Panc1 (cell line): ENCODE measurements around the gene DDX24. TPM values are rescaled to one million over a fixed set of nuclear protein-coding genes. Genes with fewer than 3 reads are reported as not detected.

ENCODE experiments used
- ATAC-seq: fragments of 200-7000 bp; cut with Tn5 transposase; 2 replicates; pipeline ENCODE4 v1.9.1; 2020; ENCODE audit warnings: mild to moderate bottlenecking, moderate library complexity
- BruUV-seq: library from RNA; stranded (reverse); fragments of 400-500 nt; replicated peaks from 2 replicates; lab custom pipeline; 2021; lab: Mats Ljungman, UMichigan
- CTCF ChIA-PET: fragments of 300-600 bp; sonication (Branson Sonifier 250); formaldehyde crosslinking; loops from one replicate; lab custom pipeline; 2022; ENCODE audit warnings: antibody characterized with exemption; lab: Charles Lee
- POLR2A ChIA-PET: fragments of 300-600 bp; sonication (Branson Sonifier 250); formaldehyde crosslinking; loops from one replicate; lab custom pipeline; 2022; ENCODE audit warnings: antibody characterized with exemption; lab: Charles Lee
- DNase-seq: peaks from one replicate; pipeline ENCODE4 v3.0.0-alpha.2; 2010; ENCODE audit warnings: low read depth, low spot score
- H3K27ac ChIP-seq: 2 replicates; pipeline ENCODE4 v1.5.1; 2011; ENCODE audit warnings: mild to moderate bottlenecking, low read length, inconsistent platforms
- H3K27me3 ChIP-seq: fragments of 200-500 bp; sonication (Bioruptor generic); 2 replicates; pipeline ENCODE4 v1.6.0; 2014; ENCODE audit warnings: low read length, inconsistent platforms; ENCODE audit not compliant: control insufficient read depth, insufficient read depth
- H3K36me3 ChIP-seq: fragments of 200-500 bp; sonication (Bioruptor generic); 2 replicates; pipeline ENCODE4 v1.5.1; 2014; ENCODE audit warnings: inconsistent platforms, mild to moderate bottlenecking, low read length, moderate library complexity; ENCODE audit not compliant: control insufficient read depth, insufficient read depth
- H3K4me1 ChIP-seq: 2 replicates; pipeline ENCODE4 v1.5.1; 2011; ENCODE audit warnings: inconsistent platforms, mild to moderate bottlenecking, low read length, moderate library complexity; ENCODE audit not compliant: control insufficient read depth, insufficient read depth
- H3K4me3 ChIP-seq, 2 experiments: 2 replicates each; pipeline ENCODE4 v1.5.1; 2011 to 2012; ENCODE audit warnings: low read depth in 2 of 2, low read length in 2 of 2, mild to moderate bottlenecking in 2 of 2, inconsistent platforms in 1 of 2, moderate library complexity in 1 of 2
- H3K9me3 ChIP-seq: fragments of 200-500 bp; sonication (Bioruptor generic); 2 replicates; pipeline ENCODE4 v1.5.1; 2014; ENCODE audit warnings: low read depth, mild to moderate bottlenecking, inconsistent platforms, low read length, moderate library complexity; ENCODE audit not compliant: control insufficient read depth, insufficient read depth
- POLR2AphosphoS5 ChIP-seq: IDR thresholded peaks from 2 replicates; pipeline ENCODE4 v1.6.1; 2012; ENCODE audit warnings: mild to moderate bottlenecking, low read depth, low read length, moderate library complexity
- SIN3A ChIP-seq: IDR thresholded peaks from 2 replicates; pipeline ENCODE4 v1.6.1; 2012; ENCODE audit warnings: low read depth, mild to moderate bottlenecking, low read length, moderate library complexity, borderline replicate concordance; ENCODE audit not compliant: insufficient read depth
- TCF7L2 ChIP-seq: IDR thresholded peaks from 2 replicates; pipeline ENCODE4 v1.6.1; 2011; ENCODE audit warnings: mild to moderate bottlenecking, low read depth, low read length, inconsistent platforms
- in situ Hi-C: cut with HindIII; loops from 2 replicates; pipeline ENCODE4 v1.10.0; 2016; ENCODE audit warnings: low sequenced_read_pairs, low pct_unique_long_range_greater_than_20kb
- intact Hi-C: fragments of 100-400 bp; cut with micrococcal nuclease; formaldehyde crosslinking; loops from one replicate; pipeline ENCODE4 v1.10.0; 2022; ENCODE audit not compliant: unreplicated experiment
- total RNA-seq: library from RNA; stranded (reverse); gene quantifications from one replicate; pipeline ENCODE4 v1.2.1, GENCODE V29; 2021; ENCODE audit not compliant: unreplicated experiment
- TF ChIP-seq, protein P1 (sequence below): fragments of 450-650 bp; IDR thresholded peaks from 2 replicates; pipeline ENCODE4 v1.5.1; 2017; ENCODE audit warnings: mild to moderate bottlenecking
- TF ChIP-seq, protein P2 (sequence below), 2 experiments: IDR thresholded peaks; 2 replicates each; pipeline ENCODE4 v1.6.1; 2011 to 2012; ENCODE audit warnings: low read depth in 2 of 2, control low read depth in 1 of 2, low read length in 1 of 2, mild to moderate bottlenecking in 1 of 2, moderate library complexity in 1 of 2; ENCODE audit not compliant: insufficient read depth in 1 of 2

DDX24 gene
- total RNA-seq, 1 experiment from 2014 or later, result 103 TPM

GRCh38 chr14:94054401-94054800, 26.6 kb downstream of the DDX24 start:
- Histone ChIP-seq H3K9me3 (no peaks in the 10 kb centered on the region), H3K27ac (no peak overlapping the region), H3K4me3 (no peak overlapping the region), H3K4me1 (no peaks in the 10 kb centered on the region), H3K36me3 (peaks cover 5% of the 10 kb centered on the region; the same call in 1 of the 2 replicates), H3K27me3 (no peaks in the 10 kb centered on the region)
- intact Hi-C loops (loop anchor here (5.0 kb wide), 1 partner anchor 83 kb away; no protein-coding TSS in a partner anchor), in situ Hi-C loops (no loop called here)
- ATAC-seq, result no peak
- CTCF ChIA-PET, result no interaction called here
- BruUV-seq, result no TSS peak
- TF ChIP-seq SIN3A (no peak), TCF7L2 (no peak), POLR2AphosphoS5 (no peak)
- TF ChIP-seq, protein P1, sequence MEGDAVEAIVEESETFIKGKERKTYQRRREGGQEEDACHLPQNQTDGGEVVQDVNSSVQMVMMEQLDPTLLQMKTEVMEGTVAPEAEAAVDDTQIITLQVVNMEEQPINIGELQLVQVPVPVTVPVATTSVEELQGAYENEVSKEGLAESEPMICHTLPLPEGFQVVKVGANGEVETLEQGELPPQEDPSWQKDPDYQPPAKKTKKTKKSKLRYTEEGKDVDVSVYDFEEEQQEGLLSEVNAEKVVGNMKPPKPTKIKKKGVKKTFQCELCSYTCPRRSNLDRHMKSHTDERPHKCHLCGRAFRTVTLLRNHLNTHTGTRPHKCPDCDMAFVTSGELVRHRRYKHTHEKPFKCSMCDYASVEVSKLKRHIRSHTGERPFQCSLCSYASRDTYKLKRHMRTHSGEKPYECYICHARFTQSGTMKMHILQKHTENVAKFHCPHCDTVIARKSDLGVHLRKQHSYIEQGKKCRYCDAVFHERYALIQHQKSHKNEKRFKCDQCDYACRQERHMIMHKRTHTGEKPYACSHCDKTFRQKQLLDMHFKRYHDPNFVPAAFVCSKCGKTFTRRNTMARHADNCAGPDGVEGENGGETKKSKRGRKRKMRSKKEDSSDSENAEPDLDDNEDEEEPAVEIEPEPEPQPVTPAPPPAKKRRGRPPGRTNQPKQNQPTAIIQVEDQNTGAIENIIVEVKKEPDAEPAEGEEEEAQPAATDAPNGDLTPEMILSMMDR, result no peak
- TF ChIP-seq, protein P2, sequence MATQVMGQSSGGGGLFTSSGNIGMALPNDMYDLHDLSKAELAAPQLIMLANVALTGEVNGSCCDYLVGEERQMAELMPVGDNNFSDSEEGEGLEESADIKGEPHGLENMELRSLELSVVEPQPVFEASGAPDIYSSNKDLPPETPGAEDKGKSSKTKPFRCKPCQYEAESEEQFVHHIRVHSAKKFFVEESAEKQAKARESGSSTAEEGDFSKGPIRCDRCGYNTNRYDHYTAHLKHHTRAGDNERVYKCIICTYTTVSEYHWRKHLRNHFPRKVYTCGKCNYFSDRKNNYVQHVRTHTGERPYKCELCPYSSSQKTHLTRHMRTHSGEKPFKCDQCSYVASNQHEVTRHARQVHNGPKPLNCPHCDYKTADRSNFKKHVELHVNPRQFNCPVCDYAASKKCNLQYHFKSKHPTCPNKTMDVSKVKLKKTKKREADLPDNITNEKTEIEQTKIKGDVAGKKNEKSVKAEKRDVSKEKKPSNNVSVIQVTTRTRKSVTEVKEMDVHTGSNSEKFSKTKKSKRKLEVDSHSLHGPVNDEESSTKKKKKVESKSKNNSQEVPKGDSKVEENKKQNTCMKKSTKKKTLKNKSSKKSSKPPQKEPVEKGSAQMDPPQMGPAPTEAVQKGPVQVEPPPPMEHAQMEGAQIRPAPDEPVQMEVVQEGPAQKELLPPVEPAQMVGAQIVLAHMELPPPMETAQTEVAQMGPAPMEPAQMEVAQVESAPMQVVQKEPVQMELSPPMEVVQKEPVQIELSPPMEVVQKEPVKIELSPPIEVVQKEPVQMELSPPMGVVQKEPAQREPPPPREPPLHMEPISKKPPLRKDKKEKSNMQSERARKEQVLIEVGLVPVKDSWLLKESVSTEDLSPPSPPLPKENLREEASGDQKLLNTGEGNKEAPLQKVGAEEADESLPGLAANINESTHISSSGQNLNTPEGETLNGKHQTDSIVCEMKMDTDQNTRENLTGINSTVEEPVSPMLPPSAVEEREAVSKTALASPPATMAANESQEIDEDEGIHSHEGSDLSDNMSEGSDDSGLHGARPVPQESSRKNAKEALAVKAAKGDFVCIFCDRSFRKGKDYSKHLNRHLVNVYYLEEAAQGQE (IDR thresholded peaks at IDR 0.05; ENCODE audit: insufficient read depth in 1 of 2, low read depth in 2 of 2, low read length in 1 of 2), result no peak
- no peak for DNase-seq
- POLR2A ChIA-PET, result no interaction called here

- Histone ChIP-seq H3K27me3 (no peaks in the 10 kb centered on the region), H3K27ac (no peak overlapping the region), H3K4me1 (no peaks in the 10 kb centered on the region), H3K4me3 (no peak overlapping the region), H3K36me3 (peaks cover 5% of the 10 kb centered on the region; the same call in 1 of the 2 replicates), H3K9me3 (no peaks in the 10 kb centered on the region)
- ATAC-seq (no peak), DNase-seq (no peak)
- intact Hi-C loops (loop anchor here (5.0 kb wide), 1 partner anchor 85 kb away; no protein-coding TSS in a partner anchor), in situ Hi-C loops (no loop called here)
- ChIA-PET CTCF (no interaction called here), POLR2A (no interaction called here)
- BruUV-seq, result no TSS peak
- no peak for TF ChIP-seq TCF7L2
- TF ChIP-seq, protein P2 (IDR thresholded peaks at IDR 0.05; ENCODE audit: insufficient read depth in 1 of 2, low read depth in 2 of 2, low read length in 1 of 2), result no peak
- no peak for TF ChIP-seq POLR2AphosphoS5
- no peak for TF ChIP-seq SIN3A
- TF ChIP-seq, protein P1, result no peak
Observed at GRCh38 chr14:94052662-94053061, 28.3 kb downstream of the DDX24 start.
